NK-92 (cell line): Measurements from ENCODE around the gene NAPA.

Experiments
- DNase-seq: peaks from one replicate; lab custom pipeline; 2025; ENCODE audit not compliant: unreplicated experiment; lab: John Stamatoyannopoulos, UW

NAPA gene

GRCh38 chr19:47503130-47503825 is 11.6 kb downstream of the NAPA start:
- DNase-seq, result no peak

- DNase-seq, result no peak
Observed at GRCh38 chr19:47499863-47500830, 14.7 kb downstream of the NAPA start.

GRCh38 chr19:47499371-47499770 is 15.5 kb downstream of the NAPA start:
- no peak for DNase-seq

GRCh38 chr19:47498561-47498960 is 16.3 kb downstream of the NAPA start:
- DNase-seq, result no peak

- DNase-seq, result no peak
Observed at GRCh38 chr19:47497821-47498520, 16.9 kb downstream of the NAPA start.

- DNase-seq, result no peak
Observed at GRCh38 chr19:47497050-47497766, 17.7 kb downstream of the NAPA start.

GRCh38 chr19:47495478-47496372 is 19.1 kb downstream of the NAPA start:
- no peak for DNase-seq

GRCh38 chr19:47494729-47495128 is 20.1 kb downstream of the NAPA start:
- no peak for DNase-seq

- no peak for DNase-seq
Observed at GRCh38 chr19:47494211-47494547, 20.7 kb downstream of the NAPA start.

- no peak for DNase-seq
Observed at GRCh38 chr19:47493378-47494210, 21.3 kb downstream of the NAPA start.

GRCh38 chr19:47492571-47493377 is 22.1 kb downstream of the NAPA start:
- DNase-seq, result no peak

GRCh38 chr19:47492137-47492533 is 22.7 kb downstream of the NAPA start:
- DNase-seq, result no peak

- no peak for DNase-seq
Observed at GRCh38 chr19:47491358-47492136, 23.3 kb downstream of the NAPA start.

GRCh38 chr19:47490847-47491246 is 24.0 kb downstream of the NAPA start:
- DNase-seq, result no peak

GRCh38 chr19:47490031-47490430 is 24.8 kb downstream of the NAPA start:
- DNase-seq, result no peak

GRCh38 chr19:47489072-47489914 is 25.6 kb downstream of the NAPA start:
- no peak for DNase-seq
